MM.1S (cell line): ENCODE measurements around the gene ITM2C.

Experiments used
- DNase-seq: peaks from one replicate; pipeline ENCODE4 v3.0.0-alpha.2; 2015
- H2AFZ ChIP-seq: fragments of 300-600 bp; sonication (generic); 2 replicates; pipeline ENCODE4 v1.6.0; 2016; ENCODE audit warnings: antibody characterized with exemption, low read length
- H3F3A ChIP-seq: fragments of 300-600 bp; sonication (generic); 2 replicates; pipeline ENCODE4 v1.6.1; 2016; ENCODE audit warnings: mild to moderate bottlenecking, antibody characterized with exemption, low read length, moderate library complexity, mixed read lengths; ENCODE audit not compliant: insufficient read depth
- H3K27ac ChIP-seq: fragments of 300-600 bp; sonication (generic); 2 replicates; pipeline ENCODE4 v1.5.1; 2016; ENCODE audit warnings: mild to moderate bottlenecking, low read length
- H3K27me3 ChIP-seq: fragments of 300-600 bp; sonication (generic); replicated peaks from 2 replicates; pipeline ENCODE4 v1.6.0; 2016; ENCODE audit warnings: low read length; ENCODE audit not compliant: insufficient read depth
- H3K36me3 ChIP-seq: fragments of 300-600 bp; sonication (generic); replicated peaks from 2 replicates; pipeline ENCODE4 v1.6.1; 2016; ENCODE audit warnings: mild to moderate bottlenecking, low read length, mixed read lengths; ENCODE audit not compliant: insufficient read depth
- H3K4me1 ChIP-seq: fragments of 300-600 bp; sonication (generic); 2 replicates; pipeline ENCODE4 v1.6.1; 2016; ENCODE audit warnings: low read length, mixed read lengths
- H3K4me2 ChIP-seq: fragments of 300-600 bp; sonication (generic); 2 replicates; pipeline ENCODE4 v1.6.0; 2016; ENCODE audit warnings: low read depth, low read length
- H3K4me3 ChIP-seq: fragments of 300-600 bp; sonication (generic); 2 replicates; pipeline ENCODE4 v1.5.1; 2016; ENCODE audit warnings: low read length, mixed read lengths
- H3K79me2 ChIP-seq: fragments of 300-600 bp; sonication (generic); 2 replicates; pipeline ENCODE4 v1.6.1; 2016; ENCODE audit warnings: mixed run types, low read length, mixed read lengths
- H3K9ac ChIP-seq: fragments of 300-600 bp; sonication (generic); 2 replicates; pipeline ENCODE4 v1.6.1; 2016; ENCODE audit warnings: low read length, mixed read lengths
- H3K9me2 ChIP-seq: fragments of 300-600 bp; sonication (generic); replicated peaks from 2 replicates; pipeline ENCODE4 v1.6.1; 2016; ENCODE audit warnings: mild to moderate bottlenecking, low read length, mixed read lengths; ENCODE audit not compliant: insufficient read depth
- H3K9me3 ChIP-seq: fragments of 300-600 bp; sonication (generic); replicated peaks from 2 replicates; pipeline ENCODE4 v1.6.1; 2016; ENCODE audit warnings: mild to moderate bottlenecking, low read length, mixed read lengths; ENCODE audit not compliant: insufficient read depth
- H4K20me1 ChIP-seq: fragments of 300-600 bp; sonication (generic); 2 replicates; pipeline ENCODE4 v1.6.1; 2016; ENCODE audit warnings: mild to moderate bottlenecking, low read length, moderate library complexity, mixed read lengths; ENCODE audit not compliant: insufficient read depth
- EZH2 ChIP-seq: fragments of 300-600 bp; sonication (generic); optimal IDR thresholded peaks from 2 replicates; pipeline ENCODE3; 2017; ENCODE audit warnings: low read depth, mild to moderate bottlenecking, antibody characterized with exemption, low read length, mixed read lengths
- EZH2phosphoT487 ChIP-seq: fragments of 300-600 bp; sonication (generic); IDR thresholded peaks from 2 replicates; pipeline ENCODE4 v1.6.1; 2018; ENCODE audit warnings: antibody characterized with exemption, low read length
- TF ChIP-seq, protein P1 (sequence below): fragments of 300-600 bp; sonication (generic); IDR thresholded peaks from 2 replicates; pipeline ENCODE4 v1.5.1; 2016; ENCODE audit warnings: antibody characterized with exemption, low read length, mixed read lengths

Gene ITM2C, protein sequence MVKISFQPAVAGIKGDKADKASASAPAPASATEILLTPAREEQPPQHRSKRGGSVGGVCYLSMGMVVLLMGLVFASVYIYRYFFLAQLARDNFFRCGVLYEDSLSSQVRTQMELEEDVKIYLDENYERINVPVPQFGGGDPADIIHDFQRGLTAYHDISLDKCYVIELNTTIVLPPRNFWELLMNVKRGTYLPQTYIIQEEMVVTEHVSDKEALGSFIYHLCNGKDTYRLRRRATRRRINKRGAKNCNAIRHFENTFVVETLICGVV

DNA sequence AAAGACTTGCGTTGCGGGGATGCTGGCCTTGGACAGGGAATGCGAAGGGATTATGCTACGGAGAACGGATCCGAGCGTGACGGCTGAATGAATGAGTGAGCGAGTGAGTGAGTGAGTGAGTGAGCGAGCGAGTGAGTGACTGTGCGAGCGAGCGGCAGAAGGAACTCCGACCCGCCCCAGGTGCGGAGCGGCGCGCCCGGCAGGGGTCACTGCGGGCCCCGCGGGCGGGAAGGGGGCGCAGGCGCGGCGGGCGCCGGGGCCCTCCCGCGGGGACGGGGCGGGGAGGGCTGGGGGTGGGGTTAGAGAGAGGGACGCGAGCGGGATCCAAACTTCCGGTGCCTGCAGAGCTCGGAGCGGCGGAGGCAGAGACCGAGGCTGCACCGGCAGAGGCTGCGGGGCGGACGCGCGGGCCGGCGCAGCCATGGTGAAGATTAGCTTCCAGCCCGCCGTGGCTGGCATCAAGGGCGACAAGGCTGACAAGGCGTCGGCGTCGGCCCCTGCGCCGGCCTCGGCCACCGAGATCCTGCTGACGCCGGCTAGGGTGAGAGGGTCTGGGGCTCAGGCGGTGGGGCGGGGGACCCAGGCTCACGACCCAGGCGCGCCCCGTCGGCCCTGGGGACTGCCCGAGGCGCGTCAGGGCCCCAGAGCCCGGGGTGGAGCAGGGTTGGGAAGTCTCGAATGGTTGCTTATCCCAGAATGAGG, at the start of gene ITM2C:
Gene ITM2C (plus strand): TSS at position 338 of the 702 bp plus-strand sequence. CDS start 84 bp downstream, at position 422.
- H3K4me1 ChIP-seq, result peaks cover 25% of the 10 kb centered on the region
- H3K9me3 ChIP-seq, result no peaks in the 10 kb centered on the region
- no peak for TF ChIP-seq EZH2
- no peak for TF ChIP-seq EZH2phosphoT487
- TF ChIP-seq, protein P1, sequence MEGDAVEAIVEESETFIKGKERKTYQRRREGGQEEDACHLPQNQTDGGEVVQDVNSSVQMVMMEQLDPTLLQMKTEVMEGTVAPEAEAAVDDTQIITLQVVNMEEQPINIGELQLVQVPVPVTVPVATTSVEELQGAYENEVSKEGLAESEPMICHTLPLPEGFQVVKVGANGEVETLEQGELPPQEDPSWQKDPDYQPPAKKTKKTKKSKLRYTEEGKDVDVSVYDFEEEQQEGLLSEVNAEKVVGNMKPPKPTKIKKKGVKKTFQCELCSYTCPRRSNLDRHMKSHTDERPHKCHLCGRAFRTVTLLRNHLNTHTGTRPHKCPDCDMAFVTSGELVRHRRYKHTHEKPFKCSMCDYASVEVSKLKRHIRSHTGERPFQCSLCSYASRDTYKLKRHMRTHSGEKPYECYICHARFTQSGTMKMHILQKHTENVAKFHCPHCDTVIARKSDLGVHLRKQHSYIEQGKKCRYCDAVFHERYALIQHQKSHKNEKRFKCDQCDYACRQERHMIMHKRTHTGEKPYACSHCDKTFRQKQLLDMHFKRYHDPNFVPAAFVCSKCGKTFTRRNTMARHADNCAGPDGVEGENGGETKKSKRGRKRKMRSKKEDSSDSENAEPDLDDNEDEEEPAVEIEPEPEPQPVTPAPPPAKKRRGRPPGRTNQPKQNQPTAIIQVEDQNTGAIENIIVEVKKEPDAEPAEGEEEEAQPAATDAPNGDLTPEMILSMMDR, result peak; percentile 38
- H3K4me3 ChIP-seq, result peak within 1 kb of the TSS; percentile 93
- DNase-seq, result peak; percentile 81
- peak within 1 kb of the TSS; percentile 91 for H3K9ac ChIP-seq
- H3K79me2 ChIP-seq, result peaks cover 54% of the 10 kb centered on the region
- peaks cover 44% of the 10 kb centered on the region for H3F3A ChIP-seq
- peak within 1 kb of the TSS; percentile 63 for H2AFZ ChIP-seq
- H3K36me3 ChIP-seq, result no peaks in the 10 kb centered on the region
- no peaks in the 10 kb centered on the region for H4K20me1 ChIP-seq
- no peaks in the 10 kb centered on the region for H3K27me3 ChIP-seq
- no peaks in the 10 kb centered on the region for H3K9me2 ChIP-seq
- H3K27ac ChIP-seq, result peak within 1 kb of the TSS; percentile 96
- H3K4me2 ChIP-seq, result peak within 1 kb of the TSS; percentile 98

DNA sequence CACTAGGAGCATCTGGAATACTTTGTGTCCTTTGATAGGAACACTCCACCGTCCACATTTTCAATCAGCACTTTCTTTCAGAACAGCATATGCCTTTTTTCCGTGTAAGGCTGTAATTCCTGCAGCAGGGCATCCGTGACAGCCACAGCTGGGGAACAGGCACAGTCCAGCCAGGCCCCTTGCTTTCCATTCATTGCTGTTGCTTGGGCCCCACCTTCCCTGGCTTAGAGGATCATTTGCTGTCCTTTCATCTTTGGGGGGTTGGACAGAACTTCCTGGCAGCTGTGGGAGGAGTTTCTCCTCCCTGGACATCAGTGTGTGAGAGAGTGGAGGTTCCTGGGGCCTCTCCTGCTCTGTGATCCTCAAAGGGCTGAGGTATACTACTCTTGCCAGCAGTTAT, 49.7 kb upstream of the ITM2C start:
- Histone ChIP-seq H3F3A (no peaks in the 10 kb centered on the region), H3K27me3 (no peaks in the 10 kb centered on the region), H2AFZ (no peak overlapping the region), H3K4me3 (no peak overlapping the region), H3K9me2 (no peaks in the 10 kb centered on the region), H3K4me1 (no peaks in the 10 kb centered on the region), H3K27ac (no peak overlapping the region), H4K20me1 (no peaks in the 10 kb centered on the region), H3K4me2 (no peak overlapping the region), H3K36me3 (peaks cover 7% of the 10 kb centered on the region; the same call in 1 of the 2 replicates), H3K9me3 (no peaks in the 10 kb centered on the region), H3K9ac (no peak overlapping the region), H3K79me2 (no peaks in the 10 kb centered on the region)
- DNase-seq, result no peak
- no peak for TF ChIP-seq EZH2phosphoT487
- TF ChIP-seq, protein P1, result no peak
- TF ChIP-seq EZH2, result no peak

DNA sequence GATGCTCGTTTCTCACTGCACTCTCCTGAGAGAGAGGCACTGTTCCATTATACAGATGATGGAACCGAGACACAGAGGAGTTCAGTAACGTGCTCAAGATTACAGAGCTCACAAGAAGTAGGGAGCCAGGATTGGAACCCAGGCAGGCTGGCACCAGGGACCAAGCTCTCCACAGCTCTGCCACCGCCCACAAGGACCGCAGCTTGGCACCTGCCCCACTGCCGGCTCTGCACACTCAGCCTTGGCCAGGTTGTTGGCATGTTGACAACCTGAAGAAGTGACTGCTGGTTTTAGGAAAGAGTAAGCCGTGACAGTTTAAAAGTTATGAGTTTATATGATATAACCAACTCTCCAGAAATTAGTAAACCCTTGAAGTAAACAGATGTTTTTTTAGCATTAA, 48.0 kb upstream of the ITM2C start:
- Histone ChIP-seq H3K9me2 (no peaks in the 10 kb centered on the region), H3K27ac (no peak overlapping the region), H3K79me2 (no peaks in the 10 kb centered on the region), H3K4me3 (no peak overlapping the region), H3K36me3 (peaks cover 2% of the 10 kb centered on the region; the same call in 1 of the 2 replicates), H3K27me3 (no peaks in the 10 kb centered on the region), H3K4me2 (no peak overlapping the region), H3K9ac (no peak overlapping the region), H3K9me3 (no peaks in the 10 kb centered on the region), H3K4me1 (no peaks in the 10 kb centered on the region), H3F3A (no peaks in the 10 kb centered on the region), H2AFZ (no peak overlapping the region), H4K20me1 (no peaks in the 10 kb centered on the region)
- DNase-seq, result no peak
- TF ChIP-seq, protein P1, result no peak
- TF ChIP-seq EZH2phosphoT487 (no peak), EZH2 (no peak)
